Activated CD8-positive, alpha-beta memory T cell treated with anti-CD3 and anti-CD28 coated beads, Interleukin-2, amount 50 U/mL, for 24 hours (primary cell): ENCODE measurements around the gene LIN7A.

ENCODE experiments used
- DNase-seq: peaks from one replicate; pipeline ENCODE4 v3.0.0-alpha.2; 2020; ENCODE audit errors: extremely low read depth

The LIN7A gene

GRCh38 chr12:80937391-80938238 is at the start of gene LIN7A:
LIN7A (minus strand) TSS chr12:80937934; CDS start chr12:80937722, 212 bp downstream.
- no peak for DNase-seq

GRCh38 chr12:80986224-80986623 is 48.5 kb upstream of the LIN7A start:
- DNase-seq, result no peak

GRCh38 chr12:80979816-80980215 is 42.1 kb upstream of the LIN7A start:
- DNase-seq, result no peak

- DNase-seq, result no peak
Observed at GRCh38 chr12:80979251-80979650, 41.5 kb upstream of the LIN7A start.

GRCh38 chr12:80977346-80977745 is 39.6 kb upstream of the LIN7A start:
- DNase-seq, result no peak

- DNase-seq, result no peak
Observed at GRCh38 chr12:80968326-80968725, 30.6 kb upstream of the LIN7A start.

- no peak for DNase-seq
Observed at GRCh38 chr12:80967565-80967964, 29.8 kb upstream of the LIN7A start.

- DNase-seq, result no peak
Observed at GRCh38 chr12:80966001-80966400, 28.3 kb upstream of the LIN7A start.

- DNase-seq, result no peak
Observed at GRCh38 chr12:80958162-80958561, 20.4 kb upstream of the LIN7A start.

- no peak for DNase-seq
Observed at GRCh38 chr12:80954857-80955520, 17.3 kb upstream of the LIN7A start.

- DNase-seq, result no peak
Observed at GRCh38 chr12:80952443-80952842, 14.7 kb upstream of the LIN7A start.

- no peak for DNase-seq
Observed at GRCh38 chr12:80946591-80946990, 8.9 kb upstream of the LIN7A start.

- DNase-seq, result no peak
Observed at GRCh38 chr12:80943338-80943737, 5.6 kb upstream of the LIN7A start.

GRCh38 chr12:80941916-80942315 is 4.2 kb upstream of the LIN7A start:
- no peak for DNase-seq

GRCh38 chr12:80939231-80939950 is 1.7 kb upstream of the LIN7A start:
- no peak for DNase-seq

- no peak for DNase-seq
Observed at GRCh38 chr12:80938397-80938796, 663 bp upstream of the LIN7A start.

GRCh38 chr12:80936642-80937390 is 918 bp downstream of the LIN7A start:
- no peak for DNase-seq

- DNase-seq, result no peak
Observed at GRCh38 chr12:80936353-80936641, 1.4 kb downstream of the LIN7A start.

GRCh38 chr12:80935111-80935510 is 2.6 kb downstream of the LIN7A start:
- no peak for DNase-seq

- no peak for DNase-seq
Observed at GRCh38 chr12:80925983-80926382, 11.8 kb downstream of the LIN7A start.

- DNase-seq, result no peak
Observed at GRCh38 chr12:80925237-80925636, 12.5 kb downstream of the LIN7A start.

GRCh38 chr12:80924437-80924836 is 13.3 kb downstream of the LIN7A start:
- no peak for DNase-seq
